Immature natural killer cell (primary cell): ENCODE measurements around the gene HADHB. TPM values are rescaled to one million over a fixed set of nuclear protein-coding genes. Genes with fewer than 3 reads are reported as not detected.
A peak's percentile ranks its signal among the peaks of the same experiment; 100 is the strongest.
"Not testable (repeated sequence)": the region's sequence is repeated elsewhere in the genome, so short reads cannot be mapped to it uniquely, and the experiment has no call there.

Experiments used
- DNase-seq, 3 donors: peaks; one replicate each; pipeline ENCODE4 v3.0.0; 2022; ENCODE audit warnings: mixed read lengths in 1 of 3
- H3K27ac Mint-ChIP-seq, 6 donors: one replicate each; pipeline ENCODE4 v1.8.0; 2020; ENCODE audit warnings: mixed read lengths in 6 of 6, mild to moderate bottlenecking in 5 of 6, inconsistent platforms in 4 of 6, moderate library complexity in 3 of 6
- H3K27me3 Mint-ChIP-seq, 3 donors: one replicate each; pipeline ENCODE4 v1.8.0; 2020 to 2021; ENCODE audit warnings: low read depth in 3 of 3, mild to moderate bottlenecking in 3 of 3, mixed read lengths in 3 of 3, moderate library complexity in 3 of 3, inconsistent platforms in 1 of 3
- H3K36me3 Mint-ChIP-seq, 3 donors: one replicate each; pipeline ENCODE4 v1.8.0; 2020; ENCODE audit warnings: mixed read lengths in 3 of 3, inconsistent platforms in 2 of 3, mild to moderate bottlenecking in 2 of 3
- H3K4me1 Mint-ChIP-seq, 2 donors: one replicate each; pipeline ENCODE4 v1.8.0; 2020; ENCODE audit warnings: inconsistent platforms in 2 of 2, mild to moderate bottlenecking in 2 of 2, mixed read lengths in 2 of 2, moderate library complexity in 1 of 2
- H3K4me3 Mint-ChIP-seq, 5 donors: one replicate each; pipeline ENCODE4 v1.8.0; 2020; ENCODE audit warnings: mild to moderate bottlenecking in 5 of 5, mixed read lengths in 5 of 5, inconsistent platforms in 3 of 5, moderate library complexity in 3 of 5
- H3K9me3 Mint-ChIP-seq, 6 donors: one replicate each; pipeline ENCODE4 v1.8.0; 2020; ENCODE audit warnings: mild to moderate bottlenecking in 6 of 6, mixed read lengths in 6 of 6, inconsistent platforms in 4 of 6, moderate library complexity in 3 of 6
- polyA plus RNA-seq, 3 donors: library from polyadenylated mRNA; unstranded; fragments of 300-500 nt; fragmentation: Illumina TruSeq; gene quantifications; one replicate each; pipeline ENCODE4 v1.2.3, GENCODE V29; 2021

HADHB gene
- polyA plus RNA-seq, 3 donors from 2014 or later: 72.3 to 96.8 (median 74.9) TPM

GRCh38 chr2:26255759-26256384 is 11.1 kb downstream of the HADHB start:
- H3K27ac Mint-ChIP-seq: no peak overlapping the region
- H3K4me3 Mint-ChIP-seq: no peak overlapping the region
- H3K27me3 Mint-ChIP-seq: no peaks in the 10 kb centered on the region
- no peaks in the 10 kb centered on the region for H3K9me3 Mint-ChIP-seq
- no peak for DNase-seq
- peaks cover 0 to 28% of the 10 kb centered on the region in 2 donors for H3K4me1 Mint-ChIP-seq
- peaks cover 8 to 13% (median 11%) of the 10 kb centered on the region in 3 donors for H3K36me3 Mint-ChIP-seq

- not testable (repeated sequence) for DNase-seq, H3K27ac Mint-ChIP-seq, H3K27me3 Mint-ChIP-seq, H3K4me1 Mint-ChIP-seq, H3K4me3 Mint-ChIP-seq, H3K9me3 Mint-ChIP-seq
- peaks cover 12 to 19% (median 14%) of the 10 kb centered on the region in 3 donors for H3K36me3 Mint-ChIP-seq
Observed at GRCh38 chr2:26258836-26259235, 14.1 kb downstream of the HADHB start.

- Mint-ChIP-seq H3K27me3 (no peaks in the 10 kb centered on the region), H3K36me3 (peaks cover 10 to 22% (median 17%) of the 10 kb centered on the region in 3 donors), H3K4me3 (no peak overlapping the region), H3K27ac (no peak overlapping the region), H3K4me1 (no peaks in the 10 kb centered on the region), H3K9me3 (no peaks in the 10 kb centered on the region)
- DNase-seq: no peak
Observed at GRCh38 chr2:26268213-26268612, 23.5 kb downstream of the HADHB start.

GRCh38 chr2:26268670-26269385 is 24.1 kb downstream of the HADHB start:
- not testable (repeated sequence) for H3K4me3 Mint-ChIP-seq, H3K27me3 Mint-ChIP-seq, H3K4me1 Mint-ChIP-seq, DNase-seq, H3K9me3 Mint-ChIP-seq
- Mint-ChIP-seq H3K27ac (peak overlapping the region in 1 of 6 donors; percentile 55), H3K36me3 (peaks cover 7 to 18% (median 13%) of the 10 kb centered on the region in 3 donors)

- no peak for DNase-seq
- Mint-ChIP-seq H3K9me3 (no peaks in the 10 kb centered on the region), H3K4me1 (no peaks in the 10 kb centered on the region), H3K27me3 (no peaks in the 10 kb centered on the region), H3K27ac (no peak overlapping the region), H3K36me3 (peaks cover 7 to 16% (median 11%) of the 10 kb centered on the region in 3 donors), H3K4me3 (no peak overlapping the region)
Observed at GRCh38 chr2:26269571-26270158, 24.9 kb downstream of the HADHB start.

GRCh38 chr2:26270373-26270772 is 25.6 kb downstream of the HADHB start:
- H3K27ac Mint-ChIP-seq: peak overlapping the region in 3 of 6 donors; percentile 16 to 67 (median 26)
- no peaks in the 10 kb centered on the region for H3K27me3 Mint-ChIP-seq
- peaks cover 7 to 16% (median 12%) of the 10 kb centered on the region in 3 donors for H3K36me3 Mint-ChIP-seq
- no peaks in the 10 kb centered on the region for H3K4me1 Mint-ChIP-seq
- no peaks in the 10 kb centered on the region for H3K9me3 Mint-ChIP-seq
- H3K4me3 Mint-ChIP-seq: no peak overlapping the region
- no peak for DNase-seq

- H3K27ac Mint-ChIP-seq: no peak overlapping the region
- no peak overlapping the region for H3K4me3 Mint-ChIP-seq
- no peak for DNase-seq
- H3K36me3 Mint-ChIP-seq: peaks cover 6 to 20% (median 16%) of the 10 kb centered on the region in 3 donors
- H3K27me3 Mint-ChIP-seq: no peaks in the 10 kb centered on the region
- no peaks in the 10 kb centered on the region for H3K9me3 Mint-ChIP-seq
- no peaks in the 10 kb centered on the region for H3K4me1 Mint-ChIP-seq
Observed at GRCh38 chr2:26273501-26273900, 28.8 kb downstream of the HADHB start.

- H3K9me3 Mint-ChIP-seq: no peaks in the 10 kb centered on the region
- no peak overlapping the region for H3K27ac Mint-ChIP-seq
- H3K4me1 Mint-ChIP-seq: no peaks in the 10 kb centered on the region
- H3K27me3 Mint-ChIP-seq: no peaks in the 10 kb centered on the region
- no peak for DNase-seq
- H3K36me3 Mint-ChIP-seq: peaks cover 12 to 25% (median 19%) of the 10 kb centered on the region in 3 donors
- no peak overlapping the region for H3K4me3 Mint-ChIP-seq
Observed at GRCh38 chr2:26274058-26274613, 29.4 kb downstream of the HADHB start.

- Mint-ChIP-seq H3K4me1 (no peaks in the 10 kb centered on the region), H3K9me3 (no peaks in the 10 kb centered on the region), H3K36me3 (peaks cover 27 to 40% (median 33%) of the 10 kb centered on the region in 3 donors), H3K4me3 (no peak overlapping the region), H3K27me3 (peaks cover 0 to 2% (median 0%) of the 10 kb centered on the region in 3 donors), H3K27ac (peak overlapping the region in 1 of 6 donors; percentile 11)
- no peak for DNase-seq
Observed at GRCh38 chr2:26276484-26277227, 31.9 kb downstream of the HADHB start.

- DNase-seq: no peak
- no peaks in the 10 kb centered on the region for H3K4me1 Mint-ChIP-seq
- H3K36me3 Mint-ChIP-seq: peaks cover 38 to 56% (median 48%) of the 10 kb centered on the region in 3 donors
- H3K9me3 Mint-ChIP-seq: no peaks in the 10 kb centered on the region
- peaks cover 0 to 2% (median 0%) of the 10 kb centered on the region in 3 donors for H3K27me3 Mint-ChIP-seq
- no peak overlapping the region for H3K4me3 Mint-ChIP-seq
- no peak overlapping the region for H3K27ac Mint-ChIP-seq
Observed at GRCh38 chr2:26279886-26280285, 35.1 kb downstream of the HADHB start.

GRCh38 chr2:26281226-26281625 is 36.5 kb downstream of the HADHB start:
- H3K36me3 Mint-ChIP-seq: peaks cover 43 to 62% (median 50%) of the 10 kb centered on the region in 3 donors
- H3K4me1 Mint-ChIP-seq: no peaks in the 10 kb centered on the region
- H3K27ac Mint-ChIP-seq: no peak overlapping the region
- H3K4me3 Mint-ChIP-seq: no peak overlapping the region
- no peaks in the 10 kb centered on the region for H3K9me3 Mint-ChIP-seq
- no peak for DNase-seq
- peaks cover 0 to 2% (median 0%) of the 10 kb centered on the region in 3 donors for H3K27me3 Mint-ChIP-seq

GRCh38 chr2:26283606-26284005 is 38.9 kb downstream of the HADHB start:
- H3K36me3 Mint-ChIP-seq: peaks cover 46 to 54% (median 48%) of the 10 kb centered on the region in 3 donors
- DNase-seq: no peak
- H3K27ac Mint-ChIP-seq: no peak overlapping the region
- H3K9me3 Mint-ChIP-seq: no peaks in the 10 kb centered on the region
- no peak overlapping the region for H3K4me3 Mint-ChIP-seq
- H3K4me1 Mint-ChIP-seq: no peaks in the 10 kb centered on the region
- H3K27me3 Mint-ChIP-seq: peaks cover 0 to 2% (median 0%) of the 10 kb centered on the region in 3 donors

GRCh38 chr2:26284132-26284531 is 39.4 kb downstream of the HADHB start:
- Mint-ChIP-seq H3K36me3 (peaks cover 41 to 49% (median 45%) of the 10 kb centered on the region in 3 donors), H3K9me3 (no peaks in the 10 kb centered on the region), H3K27ac (no peak overlapping the region), H3K4me3 (no peak overlapping the region), H3K27me3 (peaks cover 0 to 2% (median 0%) of the 10 kb centered on the region in 3 donors), H3K4me1 (no peaks in the 10 kb centered on the region)
- no peak for DNase-seq
